ENCODE results near the gene LRP1B. TPM values are rescaled to one million over a fixed set of nuclear protein-coding genes. Genes with fewer than 3 reads are reported as not detected.

LRP1B gene
- total and polyA plus RNA-seq, 2 donors (not counting 1 experiment from before 2014, with no cell fraction given) = not detected

DNA sequence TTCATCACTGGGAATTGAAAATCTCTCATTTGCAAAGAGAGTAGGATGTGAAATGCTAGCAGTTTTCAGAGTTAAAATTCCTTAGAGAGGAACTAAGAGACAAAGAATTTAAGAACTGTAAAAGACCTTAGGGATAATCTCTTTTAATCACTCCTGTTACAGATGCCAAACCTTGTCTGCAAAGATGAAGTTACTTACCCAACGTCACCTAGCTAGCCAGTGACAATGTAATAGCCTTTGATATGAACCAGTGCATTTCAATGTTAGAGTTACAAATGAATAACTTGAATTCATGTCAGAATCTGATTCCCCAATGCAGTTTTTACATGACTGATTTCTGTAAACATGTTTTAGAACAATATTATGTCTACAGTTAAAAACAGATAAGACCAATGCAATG is 190.1 kb downstream of the LRP1B start:
- H4K20me1 ChIP-seq (ENCODE audit: control insufficient read depth, insufficient read depth, low read length, poor library complexity, severe bottlenecking) = no peaks in the 10 kb centered on the region
- ChIA-PET CTCF (no interaction called here), POLR2A (no interaction called here)
- H3K27ac ChIP-seq (ENCODE audit: low read length in 2 of 2) = no peak overlapping the region
- no peak overlapping the region for H3K4me3 Mint-ChIP-seq
- DNase-seq = no peak
- no peaks in the 10 kb centered on the region for H3K27me3 ChIP-seq (replicated peaks in 1 of 4; ENCODE audit: control extremely low read depth in 1 of 4, control insufficient read depth in 3 of 4, insufficient read depth in 4 of 4, low read length in 3 of 4)
- no peak for TF ChIP-seq EZH2 (IDR thresholded peaks at IDR 0.05; ENCODE audit: borderline replicate concordance, insufficient read depth, low read depth, low read length, poor library complexity, severe bottlenecking)
- TF ChIP-seq, protein P1, sequence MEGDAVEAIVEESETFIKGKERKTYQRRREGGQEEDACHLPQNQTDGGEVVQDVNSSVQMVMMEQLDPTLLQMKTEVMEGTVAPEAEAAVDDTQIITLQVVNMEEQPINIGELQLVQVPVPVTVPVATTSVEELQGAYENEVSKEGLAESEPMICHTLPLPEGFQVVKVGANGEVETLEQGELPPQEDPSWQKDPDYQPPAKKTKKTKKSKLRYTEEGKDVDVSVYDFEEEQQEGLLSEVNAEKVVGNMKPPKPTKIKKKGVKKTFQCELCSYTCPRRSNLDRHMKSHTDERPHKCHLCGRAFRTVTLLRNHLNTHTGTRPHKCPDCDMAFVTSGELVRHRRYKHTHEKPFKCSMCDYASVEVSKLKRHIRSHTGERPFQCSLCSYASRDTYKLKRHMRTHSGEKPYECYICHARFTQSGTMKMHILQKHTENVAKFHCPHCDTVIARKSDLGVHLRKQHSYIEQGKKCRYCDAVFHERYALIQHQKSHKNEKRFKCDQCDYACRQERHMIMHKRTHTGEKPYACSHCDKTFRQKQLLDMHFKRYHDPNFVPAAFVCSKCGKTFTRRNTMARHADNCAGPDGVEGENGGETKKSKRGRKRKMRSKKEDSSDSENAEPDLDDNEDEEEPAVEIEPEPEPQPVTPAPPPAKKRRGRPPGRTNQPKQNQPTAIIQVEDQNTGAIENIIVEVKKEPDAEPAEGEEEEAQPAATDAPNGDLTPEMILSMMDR (IDR thresholded peaks at IDR 0.05) = no peak
- H3K27me3 Mint-ChIP-seq = no peaks in the 10 kb centered on the region
- H3K9me3 ChIP-seq (ENCODE audit: control extremely low read depth in 1 of 3, control insufficient read depth in 2 of 3, insufficient read depth in 1 of 3, low read length in 2 of 3) = no peaks in the 10 kb centered on the region
- no peaks in the 10 kb centered on the region for H3K4me1 Mint-ChIP-seq
- no peak for ATAC-seq (ENCODE audit: low read depth)
- H3K9ac ChIP-seq (ENCODE audit: low read length) = no peak overlapping the region
- H3K36me3 ChIP-seq (replicated peaks in 1 of 2; ENCODE audit: control extremely low read depth in 1 of 2, control insufficient read depth in 1 of 2, extremely low read depth in 1 of 2, insufficient read depth in 2 of 2, low read length in 1 of 2) = no peaks in the 10 kb centered on the region
- no peak overlapping the region for H2AFZ ChIP-seq (ENCODE audit: insufficient read depth, low read depth, low read length, poor library complexity, severe bottlenecking)
- intact Hi-C loops (cut with micrococcal nuclease) = no loop called here
- H3K9me3 Mint-ChIP-seq (ENCODE audit: insufficient read depth) = no peaks in the 10 kb centered on the region
- WGBS (ENCODE audit: insufficient coverage) = no CpG with 5 or more reads among the region's 1 CpG
- H3K4me3 ChIP-seq (ENCODE audit: control extremely low read depth in 1 of 5, extremely low read depth in 1 of 5, insufficient read depth in 1 of 5, low read depth in 2 of 5, low read length in 4 of 5) = no peak overlapping the region
- no peaks in the 10 kb centered on the region for H3K79me2 ChIP-seq (ENCODE audit: control insufficient read depth, insufficient read depth, low read length)
- H3K4me1 ChIP-seq (ENCODE audit: control insufficient read depth in 2 of 2, insufficient read depth in 2 of 2, low read length in 2 of 2) = no peaks in the 10 kb centered on the region
- H3K4me2 ChIP-seq (replicated peaks; ENCODE audit: low read depth, low read length, poor library complexity, severe bottlenecking) = no peak overlapping the region
- no peak overlapping the region for H3K27ac Mint-ChIP-seq

GRCh38 chr2:141933226-141933625 is 197.6 kb downstream of the LRP1B start:
- H3K27me3 ChIP-seq (replicated peaks in 1 of 4; ENCODE audit: control extremely low read depth in 1 of 4, control insufficient read depth in 3 of 4, insufficient read depth in 4 of 4, low read length in 3 of 4) = no peaks in the 10 kb centered on the region
- no peaks in the 10 kb centered on the region for H3K36me3 ChIP-seq (replicated peaks in 1 of 2; ENCODE audit: control extremely low read depth in 1 of 2, control insufficient read depth in 1 of 2, extremely low read depth in 1 of 2, insufficient read depth in 2 of 2, low read length in 1 of 2)
- no peak overlapping the region for H3K9ac ChIP-seq (ENCODE audit: low read length)
- WGBS (ENCODE audit: insufficient coverage) = no CpG with 5 or more reads among the region's 1 CpG
- no peaks in the 10 kb centered on the region for H3K4me1 Mint-ChIP-seq
- DNase-seq (no peak), ATAC-seq (ENCODE audit: low read depth) (no peak)
- ChIA-PET POLR2A (no interaction called here), CTCF (no interaction called here)
- no peaks in the 10 kb centered on the region for H3K4me1 ChIP-seq (ENCODE audit: control insufficient read depth in 2 of 2, insufficient read depth in 2 of 2, low read length in 2 of 2)
- H3K27ac ChIP-seq (ENCODE audit: low read length in 2 of 2) = no peak overlapping the region
- H3K27me3 Mint-ChIP-seq = no peaks in the 10 kb centered on the region
- no peak overlapping the region for H3K4me3 Mint-ChIP-seq
- intact Hi-C loops (cut with micrococcal nuclease) = no loop called here
- no peaks in the 10 kb centered on the region for H3K9me3 ChIP-seq (ENCODE audit: control extremely low read depth in 1 of 3, control insufficient read depth in 2 of 3, insufficient read depth in 1 of 3, low read length in 2 of 3)
- H3K79me2 ChIP-seq (ENCODE audit: control insufficient read depth, insufficient read depth, low read length) = no peaks in the 10 kb centered on the region
- H3K4me3 ChIP-seq (ENCODE audit: control extremely low read depth in 1 of 5, extremely low read depth in 1 of 5, insufficient read depth in 1 of 5, low read depth in 2 of 5, low read length in 4 of 5) = no peak overlapping the region
- H2AFZ ChIP-seq (ENCODE audit: insufficient read depth, low read depth, low read length, poor library complexity, severe bottlenecking) = no peak overlapping the region
- no peaks in the 10 kb centered on the region for H3K9me3 Mint-ChIP-seq (ENCODE audit: insufficient read depth)
- H3K27ac Mint-ChIP-seq = no peak overlapping the region
- TF ChIP-seq EZH2 (IDR thresholded peaks at IDR 0.05; ENCODE audit: borderline replicate concordance, insufficient read depth, low read depth, low read length, poor library complexity, severe bottlenecking) = no peak
- TF ChIP-seq, protein P1 (IDR thresholded peaks at IDR 0.05) = no peak
- no peak overlapping the region for H3K4me2 ChIP-seq (replicated peaks; ENCODE audit: low read depth, low read length, poor library complexity, severe bottlenecking)
- no peaks in the 10 kb centered on the region for H4K20me1 ChIP-seq (ENCODE audit: control insufficient read depth, insufficient read depth, low read length, poor library complexity, severe bottlenecking)
